ENCODE measurements around the gene CLEC1A.

DNA sequence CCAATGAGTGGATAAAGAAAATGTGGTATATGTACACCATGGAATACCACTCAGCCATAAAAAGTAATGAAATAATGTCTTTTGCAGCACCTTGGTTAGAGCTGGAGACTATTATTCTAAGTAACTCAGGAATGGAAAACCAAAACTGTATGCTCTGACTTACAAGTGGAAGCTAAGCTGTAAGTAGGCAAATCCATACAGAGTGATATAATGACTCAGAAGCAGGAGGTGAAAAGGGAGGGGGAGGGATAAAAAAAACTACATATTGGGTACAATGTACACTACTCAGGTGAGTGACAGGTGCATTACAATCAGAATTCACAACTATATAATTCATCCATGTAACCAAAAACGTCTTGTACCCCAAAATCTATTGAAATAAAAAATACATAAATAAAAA is 15.1 kb upstream of the CLEC1A start:
- no peak for TF ChIP-seq CTCF (IDR thresholded peaks at IDR 0.05; ENCODE audit: poor library complexity, severe bottlenecking)
- TF ChIP-seq, protein P1, sequence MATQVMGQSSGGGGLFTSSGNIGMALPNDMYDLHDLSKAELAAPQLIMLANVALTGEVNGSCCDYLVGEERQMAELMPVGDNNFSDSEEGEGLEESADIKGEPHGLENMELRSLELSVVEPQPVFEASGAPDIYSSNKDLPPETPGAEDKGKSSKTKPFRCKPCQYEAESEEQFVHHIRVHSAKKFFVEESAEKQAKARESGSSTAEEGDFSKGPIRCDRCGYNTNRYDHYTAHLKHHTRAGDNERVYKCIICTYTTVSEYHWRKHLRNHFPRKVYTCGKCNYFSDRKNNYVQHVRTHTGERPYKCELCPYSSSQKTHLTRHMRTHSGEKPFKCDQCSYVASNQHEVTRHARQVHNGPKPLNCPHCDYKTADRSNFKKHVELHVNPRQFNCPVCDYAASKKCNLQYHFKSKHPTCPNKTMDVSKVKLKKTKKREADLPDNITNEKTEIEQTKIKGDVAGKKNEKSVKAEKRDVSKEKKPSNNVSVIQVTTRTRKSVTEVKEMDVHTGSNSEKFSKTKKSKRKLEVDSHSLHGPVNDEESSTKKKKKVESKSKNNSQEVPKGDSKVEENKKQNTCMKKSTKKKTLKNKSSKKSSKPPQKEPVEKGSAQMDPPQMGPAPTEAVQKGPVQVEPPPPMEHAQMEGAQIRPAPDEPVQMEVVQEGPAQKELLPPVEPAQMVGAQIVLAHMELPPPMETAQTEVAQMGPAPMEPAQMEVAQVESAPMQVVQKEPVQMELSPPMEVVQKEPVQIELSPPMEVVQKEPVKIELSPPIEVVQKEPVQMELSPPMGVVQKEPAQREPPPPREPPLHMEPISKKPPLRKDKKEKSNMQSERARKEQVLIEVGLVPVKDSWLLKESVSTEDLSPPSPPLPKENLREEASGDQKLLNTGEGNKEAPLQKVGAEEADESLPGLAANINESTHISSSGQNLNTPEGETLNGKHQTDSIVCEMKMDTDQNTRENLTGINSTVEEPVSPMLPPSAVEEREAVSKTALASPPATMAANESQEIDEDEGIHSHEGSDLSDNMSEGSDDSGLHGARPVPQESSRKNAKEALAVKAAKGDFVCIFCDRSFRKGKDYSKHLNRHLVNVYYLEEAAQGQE (IDR thresholded peaks at IDR 0.05; ENCODE audit: borderline replicate concordance) = no peak
- no peak for TF ChIP-seq EZH2 (IDR thresholded peaks at IDR 0.05; ENCODE audit: borderline replicate concordance, insufficient read depth, low read length, poor library complexity, severe bottlenecking)
- TF ChIP-seq POLR2AphosphoS5 (IDR thresholded peaks at IDR 0.05) = no peak
- TF ChIP-seq TAF1 (IDR thresholded peaks at IDR 0.05; ENCODE audit: low read depth) = no peak
- no peak for TF ChIP-seq MXI1 (conservative IDR thresholded peaks at IDR 0.05; ENCODE audit: poor library complexity, severe bottlenecking)
- no peak for TF ChIP-seq RAD21 (conservative IDR thresholded peaks at IDR 0.05)
- no peak for TF ChIP-seq SMC3 (conservative IDR thresholded peaks at IDR 0.05; ENCODE audit: poor library complexity)
- no peak for TF ChIP-seq EP300 (conservative IDR thresholded peaks at IDR 0.05; ENCODE audit: poor library complexity, severe bottlenecking)
